Adipose tissue (tissue), 3 donors: ENCODE data around the gene CCSER1. TPM values are rescaled to one million over a fixed set of nuclear protein-coding genes. Genes with fewer than 3 reads are reported as not detected.

Source experiments
- H3K27ac ChIP-seq: one replicate; pipeline ENCODE4 v1.5.1; 2013; ENCODE audit warnings: low read depth, low read length
- WGBS, 3 donors: extraction: QIAGEN DNeasy Blood & Tissue Kit; methylation state at CpG; one replicate each; pipeline ENCODE4 v1.1.7; 2013; 5-methylcytosine and 5-hydroxymethylcytosine counted together
- polyA plus RNA-seq, 3 donors: library from polyadenylated mRNA; stranded (reverse); fragments of 200-250 nt; gene quantifications; one replicate each; pipeline ENCODE4 v1.2.3, GENCODE V29; 2013
- donor health status: healthy with polysubstance abuse.
- donor health status: Bipolar disorder and iron deficiency.
- donor health status: healthy.

The CCSER1 gene
- polyA plus RNA-seq, 3 donors, result 0.87 to 1.2 TPM; not detected in 1

DNA sequence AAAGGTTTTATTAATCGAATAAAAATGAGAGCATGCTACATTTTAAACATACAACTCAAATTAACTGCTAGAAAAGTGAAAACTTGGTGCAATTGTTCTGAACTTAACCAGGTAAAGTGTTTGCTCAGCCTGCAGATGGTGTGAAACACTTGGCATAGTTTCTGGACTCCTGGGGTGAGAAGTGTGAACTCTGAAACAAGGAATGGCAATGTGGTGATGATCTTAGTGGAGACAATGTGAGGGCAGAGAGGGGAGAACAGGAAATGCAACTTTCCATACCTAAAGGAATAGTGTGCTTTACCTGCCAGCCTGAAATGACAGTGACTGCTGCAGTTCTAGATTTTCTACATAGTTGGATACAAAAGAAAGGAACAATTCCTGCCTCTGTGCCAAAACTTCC is 57.4 kb downstream of the CCSER1 start:
- H3K27ac ChIP-seq, result no peak overlapping the region
- 78 to 95% (median 90%) methylated on average over 1 of the region's 1 CpG for WGBS, 3 donors

DNA sequence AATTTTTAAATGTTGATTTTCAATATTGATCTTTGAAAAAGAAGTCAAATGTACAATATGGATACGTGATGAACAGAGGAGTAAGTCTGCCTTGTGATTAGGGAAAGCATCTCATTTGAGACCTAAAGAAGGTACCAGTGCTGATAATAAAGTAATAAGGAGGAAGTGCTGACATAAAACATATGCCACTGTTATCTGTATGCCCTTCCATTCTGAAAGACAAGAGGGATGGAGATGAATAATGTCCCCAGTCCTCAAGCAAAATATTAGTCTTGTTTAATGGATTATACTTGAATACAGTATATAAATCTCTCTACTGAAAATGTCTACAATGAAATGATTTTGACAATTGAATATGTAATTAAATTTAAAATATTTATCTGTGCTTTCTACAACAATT is 58.2 kb downstream of the CCSER1 start:
- 76 to 91% (median 81%) methylated on average over 1 of the region's 1 CpG for WGBS, 3 donors
- no peak overlapping the region for H3K27ac ChIP-seq

DNA sequence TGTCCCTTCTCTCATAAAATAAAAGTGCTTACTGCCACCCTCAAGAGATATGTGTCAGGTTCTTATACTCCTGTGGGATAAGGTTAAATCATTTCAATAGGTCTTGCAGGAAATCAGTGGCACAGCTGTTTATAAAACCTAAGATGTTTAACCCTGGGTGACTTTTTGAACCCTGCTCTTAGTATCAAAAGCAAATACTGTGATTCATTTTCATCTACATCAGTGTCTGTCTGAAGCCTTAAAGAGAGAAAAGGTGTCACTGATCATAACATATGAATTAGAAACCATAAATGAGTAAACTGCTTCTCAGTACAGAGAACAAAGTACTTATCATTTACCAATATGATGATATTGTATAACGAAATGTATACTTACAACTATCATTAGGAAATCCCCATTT is 59.0 kb downstream of the CCSER1 start:
- 84 to 93% (median 88%) methylated on average over 1 of the region's 1 CpG for WGBS, 3 donors

DNA sequence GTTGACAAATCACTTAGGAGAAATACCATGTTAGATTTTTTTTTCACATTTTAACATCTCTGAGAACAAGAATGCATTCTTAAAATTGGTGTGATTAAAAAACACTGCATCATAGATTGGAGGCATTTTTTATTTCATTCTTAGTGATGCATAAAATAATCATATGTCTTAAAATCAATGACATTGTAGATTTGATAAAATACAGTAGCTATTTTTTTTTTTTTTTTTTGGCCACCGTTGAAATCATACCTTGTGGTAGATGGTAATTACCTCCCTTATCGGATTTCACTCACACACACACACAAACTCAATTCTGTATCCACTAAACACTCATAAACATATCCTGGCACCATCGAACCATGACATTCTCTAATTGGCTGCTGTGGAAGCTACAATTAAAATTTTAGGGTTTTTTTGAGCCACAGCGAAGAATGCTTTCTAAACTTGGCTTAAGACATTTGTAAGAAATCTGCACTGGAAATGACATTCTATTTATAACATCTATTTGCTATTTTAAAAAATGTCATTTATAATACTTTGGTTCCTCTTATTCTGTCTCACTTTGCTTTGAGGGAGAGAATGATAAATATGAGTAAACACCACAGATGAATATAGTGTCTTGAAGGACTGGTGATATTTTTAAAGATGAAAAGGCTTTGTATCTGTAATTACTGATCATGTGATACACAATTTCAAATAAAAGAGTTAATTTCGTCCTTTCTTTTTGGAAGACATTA is 60.1 kb downstream of the CCSER1 start:
- 64 to 71% (median 69%) methylated on average over 5 of the region's 5 CpGs for WGBS, 3 donors
- no peak overlapping the region for H3K27ac ChIP-seq

More for the DNA sequence above, 59.0 kb downstream of the CCSER1 start:
- H3K27ac ChIP-seq, result no peak overlapping the region

DNA sequence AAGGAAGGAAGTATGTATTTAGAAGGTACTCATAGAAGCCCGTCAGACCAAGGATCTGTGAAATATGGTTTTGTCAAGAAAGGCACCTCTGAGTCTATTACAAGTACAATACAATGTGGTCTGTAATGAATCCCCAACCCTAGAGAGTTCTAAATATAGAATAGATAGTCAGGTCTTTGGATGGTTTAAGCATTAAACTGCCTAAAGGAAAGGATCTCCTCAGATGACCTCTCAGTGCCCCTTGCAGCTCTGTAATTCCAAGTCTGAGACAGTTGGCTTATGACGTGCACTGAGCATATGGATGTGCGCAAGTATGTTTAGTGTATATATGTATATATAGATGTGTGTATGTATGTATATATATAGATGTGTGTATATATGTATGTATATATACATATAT is 62.0 kb downstream of the CCSER1 start:
- 80 to 97% (median 90%) methylated on average over 3 of the region's 3 CpGs for WGBS, 3 donors
- no peak overlapping the region for H3K27ac ChIP-seq

DNA sequence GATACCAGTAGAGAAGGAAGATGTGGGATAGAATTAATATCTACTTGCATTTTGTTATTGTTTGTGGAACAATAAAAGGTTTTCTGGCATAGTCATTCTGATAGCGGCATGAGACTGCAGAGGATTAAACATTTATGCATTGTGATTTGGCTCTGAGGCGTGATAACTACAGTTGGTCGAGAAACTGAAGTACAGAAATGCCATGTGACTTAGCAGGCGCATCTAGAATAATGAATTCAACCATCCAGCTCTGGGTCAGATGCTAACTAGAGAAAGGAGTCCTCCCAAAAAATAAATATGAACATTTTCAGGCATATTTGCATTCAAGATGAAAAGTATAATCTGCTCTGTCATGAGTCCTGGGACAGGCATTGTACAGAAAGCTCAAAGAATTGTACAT is 62.8 kb downstream of the CCSER1 start:
- no peak overlapping the region for H3K27ac ChIP-seq
- WGBS, 3 donors, result 89 to 94% (median 91%) methylated on average over 4 of the region's 4 CpGs

DNA sequence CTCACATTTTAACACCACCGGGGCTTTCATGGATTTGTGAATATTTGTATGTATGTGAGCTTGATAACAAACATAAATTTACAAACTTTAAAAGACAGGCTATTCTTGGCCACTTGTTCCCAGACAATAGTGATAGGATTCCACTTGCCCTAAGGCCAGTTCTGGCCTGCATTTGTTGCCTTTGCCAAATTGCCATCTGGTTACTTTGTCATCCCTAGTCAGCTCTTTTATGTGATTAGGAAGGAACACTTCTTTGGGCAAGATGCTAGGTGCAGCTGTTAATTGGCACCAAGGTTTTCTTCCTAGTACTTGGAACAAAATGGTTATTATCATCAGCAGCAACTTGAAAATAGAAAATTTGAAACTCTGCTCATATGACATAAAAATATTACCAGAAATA is 63.3 kb downstream of the CCSER1 start:
- WGBS, 3 donors, result 80 to 93% (median 90%) methylated on average over 1 of the region's 1 CpG
- no peak overlapping the region for H3K27ac ChIP-seq

DNA sequence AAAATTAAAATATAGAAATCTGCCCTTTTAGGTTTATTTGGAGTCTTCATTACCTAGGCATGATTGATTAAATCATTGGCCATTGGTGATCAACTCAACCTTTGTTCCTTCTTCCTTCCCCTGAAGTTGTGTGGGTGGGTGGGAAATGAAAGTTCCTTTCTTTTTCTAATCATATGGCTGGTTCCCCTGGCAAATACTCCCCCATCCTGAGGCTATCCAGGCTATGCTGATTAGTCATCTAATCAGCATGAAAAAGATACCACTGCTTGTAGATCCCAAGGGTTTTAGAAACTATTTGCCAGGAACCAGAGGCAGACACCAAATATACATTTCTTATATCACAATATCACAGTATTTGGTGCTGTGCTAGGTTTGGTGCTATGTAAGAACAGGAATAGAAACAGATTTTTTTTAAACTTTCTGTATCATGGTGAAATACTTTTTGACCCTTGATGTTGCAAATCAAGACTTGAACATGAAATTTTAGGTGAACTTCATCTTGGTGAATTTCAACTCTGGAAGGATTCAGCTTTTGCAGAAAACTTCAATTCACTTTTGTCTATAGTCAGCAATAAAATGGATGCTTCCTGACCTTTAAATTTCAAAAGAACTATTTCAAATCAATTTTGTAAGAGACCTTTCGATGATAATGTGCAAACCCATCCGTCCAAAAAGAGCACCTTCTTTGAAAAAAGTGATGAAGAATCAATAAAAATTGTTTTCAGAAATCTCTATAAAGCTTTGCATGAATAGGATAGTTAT is 71.1 kb downstream of the CCSER1 start:
- 86 to 96% (median 92%) methylated on average over 2 of the region's 2 CpGs for WGBS, 3 donors
- no peak overlapping the region for H3K27ac ChIP-seq

DNA sequence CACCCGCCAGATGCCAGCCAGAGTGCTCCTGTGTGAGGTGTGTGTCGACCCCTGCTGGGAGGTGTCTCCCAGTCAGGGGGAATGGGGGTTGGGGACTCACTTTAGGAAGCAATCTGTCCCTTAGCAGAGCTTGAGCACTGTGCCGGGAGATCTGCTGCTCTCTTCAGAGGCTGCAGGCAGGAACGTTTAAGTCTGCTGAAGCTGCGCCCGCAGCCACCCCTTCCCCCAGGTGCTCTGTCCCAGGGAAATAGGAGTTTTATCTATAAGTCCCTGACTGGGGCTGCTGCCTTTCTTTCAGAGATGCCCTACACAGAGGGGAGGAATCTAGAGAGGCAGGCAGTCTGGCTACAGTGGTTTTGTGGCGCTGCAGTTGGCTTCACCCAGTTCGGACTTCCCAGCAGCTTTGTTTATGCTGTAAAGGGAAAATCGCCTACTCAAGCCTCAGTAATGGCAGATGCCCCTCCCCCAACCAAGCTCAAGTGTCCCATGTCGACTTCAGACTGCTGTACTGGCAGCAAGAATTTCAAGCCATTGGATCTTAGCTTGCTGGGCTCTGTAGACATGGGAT is 80.8 kb downstream of the CCSER1 start:
- H3K27ac ChIP-seq, result no peak overlapping the region
- WGBS, 3 donors, result 81 to 85% (median 84%) methylated on average over 10 of the region's 10 CpGs

DNA sequence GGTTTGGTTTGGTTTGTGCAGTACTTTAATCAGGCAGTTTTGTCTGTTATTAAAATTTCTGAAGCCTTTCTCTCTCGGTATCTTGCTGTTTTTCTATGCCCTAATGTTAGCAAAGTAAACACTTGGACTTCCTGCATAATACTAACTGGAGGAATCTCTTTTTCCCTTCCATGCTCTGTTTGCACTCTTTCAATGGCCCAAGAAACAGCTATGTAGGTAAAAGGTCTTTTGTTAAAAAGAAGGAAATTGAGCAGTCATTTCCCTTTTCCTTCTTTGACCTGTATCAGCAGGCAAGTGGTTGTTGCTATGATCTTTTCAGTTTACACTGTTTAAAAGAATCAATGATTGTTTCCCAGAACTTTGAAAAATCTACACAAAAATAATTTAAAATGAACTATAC is 82.7 kb downstream of the CCSER1 start:
- H3K27ac ChIP-seq, result no peak overlapping the region
- WGBS, 3 donors, result 13 to 23% (median 14%) methylated on average over 1 of the region's 1 CpG

DNA sequence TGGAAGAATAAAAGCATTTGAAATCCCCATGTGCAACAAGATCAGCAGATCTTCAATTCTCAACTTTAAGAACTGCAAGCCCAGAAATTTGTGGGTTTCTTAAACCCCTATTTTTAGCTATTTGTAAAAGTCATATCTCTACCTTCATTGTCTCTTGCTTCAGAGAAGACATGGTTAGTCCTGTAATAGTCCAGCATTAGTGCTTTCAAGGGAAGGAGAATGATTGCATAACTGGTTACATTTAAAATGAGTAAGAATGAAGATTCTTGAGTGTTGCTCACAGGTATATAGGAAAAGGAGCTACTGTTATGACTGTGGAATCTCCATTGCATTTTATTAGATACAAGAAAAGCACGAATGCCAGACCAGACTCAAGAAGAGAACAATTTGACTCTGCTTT is 84.0 kb downstream of the CCSER1 start:
- 66 to 81% (median 80%) methylated on average over 1 of the region's 1 CpG for WGBS, 3 donors
- no peak overlapping the region for H3K27ac ChIP-seq

DNA sequence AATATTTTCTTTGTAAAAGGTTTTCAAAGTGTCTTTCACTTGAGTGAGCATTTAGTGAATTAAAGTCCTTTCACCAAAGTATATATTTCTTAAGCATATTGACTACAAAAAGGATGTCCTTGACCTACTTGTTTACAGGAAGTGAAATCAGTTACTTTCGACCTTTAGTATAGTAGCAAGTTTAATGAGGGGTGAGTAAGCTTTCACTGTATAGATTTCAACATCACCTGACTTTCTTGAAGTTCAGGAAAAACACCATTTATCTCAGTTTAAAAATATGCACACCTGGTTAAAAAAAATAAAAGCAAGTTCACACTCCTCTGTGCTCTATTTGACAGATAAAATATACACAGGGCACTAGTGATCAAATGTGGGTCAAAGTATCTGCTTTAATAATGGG is 88.1 kb downstream of the CCSER1 start:
- no peak overlapping the region for H3K27ac ChIP-seq
- WGBS, 3 donors, result 15 to 32% (median 28%) methylated on average over 1 of the region's 1 CpG

DNA sequence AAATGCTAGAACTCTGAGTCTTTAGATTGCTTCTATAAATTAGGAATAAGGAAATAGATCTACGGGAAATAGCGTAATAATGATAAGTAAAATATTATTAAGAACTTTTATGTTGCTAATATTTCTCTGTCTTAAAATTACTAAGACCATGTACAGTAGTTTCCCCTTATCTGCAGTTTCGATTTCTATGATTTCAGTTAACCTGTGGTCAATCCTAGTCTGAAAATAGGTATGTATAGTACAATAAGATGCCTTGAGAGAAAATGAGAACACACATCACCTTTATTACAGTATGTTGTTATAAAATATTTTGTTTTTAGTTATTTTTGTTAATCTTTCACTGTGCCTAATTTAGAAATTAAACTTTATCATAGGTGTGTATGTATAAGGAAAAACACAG is 92.6 kb downstream of the CCSER1 start:
- no peak overlapping the region for H3K27ac ChIP-seq
- 88 to 91% (median 90%) methylated on average over 3 of the region's 3 CpGs for WGBS, 3 donors

DNA sequence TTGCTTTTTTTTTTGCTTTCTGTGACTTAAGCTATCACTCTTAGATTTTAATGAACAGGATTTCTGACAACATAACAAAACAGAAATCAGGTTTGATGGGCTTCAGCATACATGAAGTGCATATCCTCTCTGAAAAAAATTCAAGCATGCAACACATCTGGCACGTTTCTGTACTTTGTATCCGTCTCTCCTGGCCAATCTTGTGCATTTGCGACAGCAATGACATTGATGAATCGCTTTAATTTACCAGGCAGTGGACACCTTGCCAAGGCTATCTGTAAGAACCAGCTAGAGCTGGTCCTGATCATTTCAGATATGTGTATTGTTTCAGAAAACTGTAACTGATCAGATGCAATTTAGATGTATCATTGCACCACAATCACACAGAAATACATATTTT is 93.3 kb downstream of the CCSER1 start:
- H3K27ac ChIP-seq, result no peak overlapping the region
- 45 to 68% (median 67%) methylated on average over 4 of the region's 4 CpGs for WGBS, 3 donors

DNA sequence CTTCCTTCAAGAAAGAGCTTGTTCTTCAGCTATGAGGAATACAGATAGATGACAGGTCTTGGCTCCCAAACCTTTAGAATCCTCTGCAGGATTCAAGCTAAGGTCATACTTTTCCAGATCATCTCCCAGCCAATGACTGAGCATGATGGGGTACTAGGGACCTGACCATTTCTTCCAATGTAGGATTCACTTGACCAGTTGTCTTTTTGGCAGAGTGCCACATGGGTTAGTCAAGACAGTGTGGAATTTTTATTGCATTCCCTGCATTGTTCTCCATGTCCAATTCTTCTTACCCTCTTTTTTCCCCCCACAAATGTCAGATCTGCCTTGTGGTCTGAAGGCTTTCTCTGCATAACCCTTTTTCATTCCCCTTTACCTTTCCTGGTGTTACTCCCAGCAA is 99.5 kb downstream of the CCSER1 start:
- H3K27ac ChIP-seq, result no peak overlapping the region

DNA sequence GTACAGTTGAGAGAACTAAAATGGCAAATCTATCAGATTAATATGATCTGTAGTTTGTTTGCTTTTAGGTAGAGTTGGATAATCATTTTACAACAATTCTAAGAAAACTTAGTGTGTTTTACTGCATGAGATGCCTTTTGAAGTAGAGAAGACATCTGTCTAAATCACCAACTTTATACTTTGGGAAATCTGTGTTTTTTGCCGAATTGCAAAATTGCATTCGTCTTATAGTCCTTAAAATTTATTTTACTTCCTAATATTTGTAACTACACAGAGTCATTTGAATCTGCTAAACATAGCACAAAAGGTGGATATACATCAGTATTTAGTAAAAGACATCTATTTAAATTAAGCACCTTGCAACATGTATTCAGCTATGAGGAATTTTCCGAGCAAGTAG is 100.0 kb downstream of the CCSER1 start:
- 93 to 97% (median 95%) methylated on average over 3 of the region's 3 CpGs for whole genome bisulfite sequencing, 3 donors
- no peak overlapping the region for H3K27ac ChIP-seq

DNA sequence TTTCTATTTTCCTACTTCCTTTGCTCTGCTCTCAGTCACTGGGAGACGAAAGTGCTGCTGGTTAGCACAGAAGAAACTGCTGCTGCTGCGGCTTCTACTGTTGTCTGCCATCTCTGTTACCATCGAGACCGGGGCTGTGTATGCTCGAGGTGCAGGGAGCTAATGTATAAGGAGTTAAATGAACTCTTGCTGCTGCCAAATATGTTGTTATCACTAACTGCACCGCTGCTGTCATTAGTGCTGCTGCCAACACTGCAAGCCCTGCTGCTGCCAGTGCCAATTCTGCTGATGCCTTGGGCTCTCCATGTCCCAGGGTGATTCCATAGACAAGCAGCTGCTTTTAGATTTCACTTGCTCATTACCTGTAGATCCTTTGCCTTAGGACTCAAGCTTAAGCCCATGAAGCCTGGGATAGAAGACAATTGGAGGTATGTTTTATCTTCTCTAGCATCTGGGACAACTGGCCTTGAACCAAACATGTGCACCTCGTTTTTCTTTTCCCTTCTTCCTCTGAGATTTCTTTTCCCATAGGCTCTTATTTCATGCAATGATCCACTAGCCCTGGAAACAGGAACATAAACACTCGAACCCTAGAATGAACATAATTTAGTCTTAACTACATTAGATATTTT is 107.8 kb downstream of the CCSER1 start:
- WGBS, 3 donors, result 52 to 65% (median 53%) methylated on average over 8 of the region's 8 CpGs
- no peak overlapping the region for H3K27ac ChIP-seq

DNA sequence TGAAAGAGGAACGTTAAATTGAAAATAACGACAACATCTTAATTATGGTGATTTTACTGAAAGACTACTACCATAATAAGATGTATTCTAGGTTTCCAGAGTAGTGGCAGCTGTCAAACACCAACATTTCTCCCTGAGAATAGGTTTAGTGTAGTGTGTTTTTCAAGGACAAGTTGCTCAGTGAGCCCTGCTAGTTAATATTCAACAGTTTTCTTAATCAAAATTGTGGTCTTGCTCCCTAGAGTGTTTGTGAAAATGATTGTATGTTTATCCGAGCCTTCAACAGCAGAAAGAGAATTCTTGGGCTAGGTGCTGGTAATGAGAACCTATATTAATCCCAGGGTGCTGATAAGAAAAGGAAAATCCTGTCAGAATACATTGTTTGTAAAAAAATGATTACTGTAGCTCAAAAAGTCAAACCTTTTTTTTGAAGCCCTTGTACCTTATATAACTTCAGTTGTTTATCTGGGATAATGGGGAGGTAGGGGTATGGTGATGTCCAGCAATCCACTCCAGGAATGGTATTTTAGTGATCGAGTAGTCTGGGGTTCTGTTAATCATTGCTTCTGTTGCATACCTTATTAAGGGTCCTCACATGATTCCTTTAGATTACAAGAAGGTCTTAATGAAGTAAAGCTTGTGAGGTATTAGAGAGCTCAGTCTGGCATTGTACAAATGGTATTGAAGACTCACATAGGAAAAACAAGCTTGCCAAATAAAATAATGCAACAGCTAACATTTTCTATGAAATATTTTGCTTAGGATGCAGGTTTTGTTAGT is 110.7 kb downstream of the CCSER1 start:
- 52 to 87% (median 80%) methylated on average over 4 of the region's 4 CpGs for WGBS, 3 donors
- no peak overlapping the region for H3K27ac ChIP-seq

DNA sequence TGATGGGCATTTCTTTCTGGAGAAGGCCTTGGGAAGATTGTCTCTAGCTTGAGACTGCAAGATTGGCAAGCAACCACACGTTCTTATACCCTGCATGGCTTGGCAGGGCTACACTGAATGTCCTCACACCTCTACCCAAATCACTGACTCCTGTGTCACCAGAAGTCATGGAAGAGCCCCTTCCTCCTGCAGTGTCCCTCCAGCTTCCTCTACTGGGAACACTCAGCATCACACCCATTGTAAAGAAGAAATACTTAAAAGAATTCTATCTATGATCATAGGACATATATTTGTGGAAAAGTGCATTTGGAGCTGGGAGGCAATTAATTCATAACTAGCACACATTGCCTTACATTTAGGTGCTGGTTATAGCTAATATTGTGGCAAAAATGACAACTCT is 113.1 kb downstream of the CCSER1 start:
- 48 to 73% (median 68%) methylated on average over 1 of the region's 1 CpG for WGBS, 3 donors
- no peak overlapping the region for H3K27ac ChIP-seq
